ENCODE results near the gene PTPRS. TPM values are rescaled to one million over a fixed set of nuclear protein-coding genes. Genes with fewer than 3 reads are reported as not detected.

Gene PTPRS
- total and polyA plus RNA-seq, 2 of the 13 experiments (the other 11 are each of a cell fraction or from before 2014, with no cell fraction given) = 32.7 to 43.9 TPM

DNA sequence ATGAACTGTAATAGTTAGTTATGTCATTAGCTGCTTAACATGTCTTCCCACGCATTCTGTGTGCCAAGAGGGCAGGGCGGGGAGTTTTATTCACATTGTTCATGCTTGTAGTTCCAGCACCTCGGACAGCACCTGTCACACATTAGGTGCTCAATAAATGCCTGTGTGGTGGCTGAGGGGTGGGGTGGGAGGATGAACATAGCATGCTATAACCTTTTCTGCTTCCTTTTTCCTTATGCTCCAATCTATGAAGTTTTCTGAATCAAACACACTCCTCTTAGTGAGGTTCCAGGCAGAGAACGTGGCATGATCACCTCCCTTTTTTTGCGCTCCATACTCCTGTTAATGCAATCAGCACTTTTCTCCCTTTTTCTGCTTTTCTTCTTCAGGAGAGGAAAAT, 15.8 kb upstream of the PTPRS start:
- Histone ChIP-seq H3K27me3 (ENCODE audit: control insufficient read depth in 1 of 2, insufficient read depth in 2 of 2, low read length in 2 of 2) (peaks cover 0 to 1% of the 10 kb centered on the region in 2 experiments; a peak in 1 of 5 replicates), H3K4me2 (ENCODE audit: low read depth, low read length) (no peak overlapping the region), H3K4me1 (ENCODE audit: insufficient read depth, low read length) (peaks cover 24% of the 10 kb centered on the region), H2AFZ (ENCODE audit: low read length) (no peak overlapping the region), H3K79me2 (ENCODE audit: insufficient read depth, low read length) (no peaks in the 10 kb centered on the region), H3K9me3 (ENCODE audit: low read length) (no peaks in the 10 kb centered on the region), H3K36me3 (replicated peaks in 1 of 2; ENCODE audit: control insufficient read depth in 1 of 2, insufficient read depth in 2 of 2, low read length in 2 of 2) (no peaks in the 10 kb centered on the region), H4K20me1 (ENCODE audit: insufficient read depth, low read length) (no peaks in the 10 kb centered on the region), H3K4me3 (replicated peaks in 1 of 3; ENCODE audit: insufficient read depth in 1 of 3, low read depth in 2 of 3, low read length in 3 of 3) (no peak overlapping the region), H3K9ac (ENCODE audit: insufficient read depth, low read depth, low read length) (no peak overlapping the region), H3K27ac (ENCODE audit: extremely low read length, insufficient read depth, low read length) (no peak overlapping the region)
- FAIRE-seq (no peak), DNase-seq (ENCODE audit: low spot score) (no peak), ATAC-seq (no peak)
- in situ Hi-C loops (cut with HindIII; ENCODE audit: extremely low pct_ligation_motif_present, low pct_unique_long_range_greater_than_20kb) (no loop called here), intact Hi-C loops (cut with micrococcal nuclease; ENCODE audit: unreplicated experiment) (loop anchor here (10.0 kb wide), 1 partner anchor 128 kb away; no protein-coding TSS in a partner anchor)
- POLR2A ChIA-PET = no interaction called here
- BruUV-seq (replicated peaks) = no TSS peak
- peak; percentile 84 for TF ChIP-seq ZKSCAN8 (CRISPR knock-in tag; IDR thresholded peaks at IDR 0.05; ENCODE audit: borderline replicate concordance)
- TF ChIP-seq, protein P1, sequence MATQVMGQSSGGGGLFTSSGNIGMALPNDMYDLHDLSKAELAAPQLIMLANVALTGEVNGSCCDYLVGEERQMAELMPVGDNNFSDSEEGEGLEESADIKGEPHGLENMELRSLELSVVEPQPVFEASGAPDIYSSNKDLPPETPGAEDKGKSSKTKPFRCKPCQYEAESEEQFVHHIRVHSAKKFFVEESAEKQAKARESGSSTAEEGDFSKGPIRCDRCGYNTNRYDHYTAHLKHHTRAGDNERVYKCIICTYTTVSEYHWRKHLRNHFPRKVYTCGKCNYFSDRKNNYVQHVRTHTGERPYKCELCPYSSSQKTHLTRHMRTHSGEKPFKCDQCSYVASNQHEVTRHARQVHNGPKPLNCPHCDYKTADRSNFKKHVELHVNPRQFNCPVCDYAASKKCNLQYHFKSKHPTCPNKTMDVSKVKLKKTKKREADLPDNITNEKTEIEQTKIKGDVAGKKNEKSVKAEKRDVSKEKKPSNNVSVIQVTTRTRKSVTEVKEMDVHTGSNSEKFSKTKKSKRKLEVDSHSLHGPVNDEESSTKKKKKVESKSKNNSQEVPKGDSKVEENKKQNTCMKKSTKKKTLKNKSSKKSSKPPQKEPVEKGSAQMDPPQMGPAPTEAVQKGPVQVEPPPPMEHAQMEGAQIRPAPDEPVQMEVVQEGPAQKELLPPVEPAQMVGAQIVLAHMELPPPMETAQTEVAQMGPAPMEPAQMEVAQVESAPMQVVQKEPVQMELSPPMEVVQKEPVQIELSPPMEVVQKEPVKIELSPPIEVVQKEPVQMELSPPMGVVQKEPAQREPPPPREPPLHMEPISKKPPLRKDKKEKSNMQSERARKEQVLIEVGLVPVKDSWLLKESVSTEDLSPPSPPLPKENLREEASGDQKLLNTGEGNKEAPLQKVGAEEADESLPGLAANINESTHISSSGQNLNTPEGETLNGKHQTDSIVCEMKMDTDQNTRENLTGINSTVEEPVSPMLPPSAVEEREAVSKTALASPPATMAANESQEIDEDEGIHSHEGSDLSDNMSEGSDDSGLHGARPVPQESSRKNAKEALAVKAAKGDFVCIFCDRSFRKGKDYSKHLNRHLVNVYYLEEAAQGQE (IDR thresholded peaks at IDR 0.05; ENCODE audit: borderline replicate concordance in 1 of 2, low read depth in 1 of 2, low read length in 2 of 2) = peak; percentile 40 to 90
- peak; percentile 85 for TF ChIP-seq MIER2 (CRISPR knock-in tag; IDR thresholded peaks at IDR 0.05)
- no peak for TF ChIP-seq ZNF343 (CRISPR knock-in tag; IDR thresholded peaks at IDR 0.05)
- peak; percentile 59; the same call in 1 of the 2 replicates for TF ChIP-seq ZMYM3 (CRISPR knock-in tag; IDR thresholded peaks at IDR 0.05)
- WGBS (ENCODE audit: low lambda C conversion rate) = 45% methylated on average over 5 of the region's 5 CpGs
- CTCF ChIA-PET (ENCODE audit: low intra/inter-chr PET ratio, low total read pairs) = no interaction called here

Measured in HepG2 (cell line).